HepG2 (cell line): ENCODE results near the gene MTHFD1. TPM values are rescaled to one million over a fixed set of nuclear protein-coding genes. Genes with fewer than 3 reads are reported as not detected.

Experiments used
- CBX1 ChIP-seq: IDR thresholded peaks from one replicate; pipeline ENCODE4 v1.6.1; 2016; ENCODE audit warnings: antibody characterized with exemption, low read depth
- CEBPB ChIP-seq: IDR thresholded peaks from 2 replicates; pipeline ENCODE4 v1.6.1; 2011; ENCODE audit warnings: low read depth, low read length, improper control_type of control experiment, borderline replicate concordance
- HMGA1 ChIP-seq: sonication (generic); formaldehyde crosslinking; conservative IDR thresholded peaks from 2 replicates; pipeline ENCODE4 v1.4.0; 2020; ENCODE audit warnings: missing genetic modification reagents
- JUNB ChIP-seq: sonication (generic); formaldehyde crosslinking; IDR thresholded peaks from 2 replicates; pipeline ENCODE4 v1.8.0; 2022; ENCODE audit warnings: missing genetic modification reagents, mild to moderate bottlenecking, borderline replicate concordance
- LCORL ChIP-seq, 2 experiments: fragments of 450-650 bp in 1 of 2; sonication (generic) in 1 of 2; formaldehyde crosslinking in 1 of 2; IDR thresholded peaks; 2 replicates each; pipeline versions ENCODE4 v1.5.0 to v1.6.1; 2017 to 2020; ENCODE audit warnings: antibody characterized with exemption in 1 of 2, missing genetic modification reagents in 1 of 2
- MTF2 ChIP-seq: sonication (generic); formaldehyde crosslinking; IDR thresholded peaks from 2 replicates; pipeline ENCODE4 v1.5.0; 2020; ENCODE audit warnings: missing genetic modification reagents, borderline replicate concordance
- RFX1 ChIP-seq: fragments of 450-650 bp; IDR thresholded peaks from 2 replicates; pipeline ENCODE4 v1.6.1; 2017
- ZNF136 ChIP-seq: sonication (generic); formaldehyde crosslinking; IDR thresholded peaks from 2 replicates; pipeline ENCODE4 v1.8.1; 2022; ENCODE audit warnings: low read depth, mild to moderate bottlenecking, moderate library complexity, missing genetic modification reagents
- ZNF180 ChIP-seq: sonication (generic); formaldehyde crosslinking; IDR thresholded peaks from 2 replicates; pipeline ENCODE4 v1.4.0; 2020; ENCODE audit warnings: low read depth, missing genetic modification reagents, borderline replicate concordance
- ZNF430 ChIP-seq: sonication (generic); formaldehyde crosslinking; IDR thresholded peaks from 2 replicates; pipeline ENCODE4 v1.9.0; 2021; ENCODE audit warnings: mild to moderate bottlenecking, missing genetic modification reagents
- polyA plus RNA-seq, 8 experiments: library from polyadenylated mRNA; depleted of rRNA in 3 of 8; stranded (reverse) in 7 of 8; unstranded in 1 of 8; fragments of >200 nt; fragmentation: Illumina TruSeq in 4 of 8; extraction: Trizol in 4 of 8; gene quantifications; 2 replicates each; pipeline versions ENCODE4 v1.2.1 to v1.2.3, GENCODE V29; 2011 to 2016; ENCODE audit warnings: low read depth in 4 of 8, missing spikeins in 1 of 8, mixed read lengths in 1 of 8; ENCODE audit not compliant: insufficient read depth in 1 of 8
- total RNA-seq, 5 experiments: library from RNA; depleted of rRNA; stranded (reverse); fragments of >200 nt; fragmentation: Illumina TruSeq; extraction: Trizol; gene quantifications; 2 replicates each; pipeline ENCODE4 v1.2.3, GENCODE V29; 2016; ENCODE audit warnings: low read depth in 1 of 5
- TF ChIP-seq, protein P1 (sequence below): sonication (generic); formaldehyde crosslinking; IDR thresholded peaks from 2 replicates; pipeline ENCODE4 v1.5.0; 2020; ENCODE audit warnings: mild to moderate bottlenecking, missing genetic modification reagents, borderline replicate concordance
- TF ChIP-seq, protein P2 (sequence below): sonication (generic); formaldehyde crosslinking; IDR thresholded peaks from 2 replicates; pipeline ENCODE4 v1.8.0; 2022; ENCODE audit warnings: missing genetic modification reagents, low read depth, mild to moderate bottlenecking, borderline replicate concordance
- TF ChIP-seq, protein P3 (sequence below): IDR thresholded peaks from 2 replicates; pipeline ENCODE4 v1.6.1; 2016; ENCODE audit warnings: missing compliant biosample characterization, missing genetic modification reagents, borderline replicate concordance
- TF ChIP-seq, protein P4 (sequence below): sonication (generic); formaldehyde crosslinking; IDR thresholded peaks from 2 replicates; pipeline ENCODE4 v1.4.0; 2020; ENCODE audit warnings: missing genetic modification reagents

The MTHFD1 gene
- total and polyA plus RNA-seq, 2 of the 13 experiments (the other 11 are each of a cell fraction or from before 2014, with no cell fraction given) = 31.0 to 106 TPM

DNA sequence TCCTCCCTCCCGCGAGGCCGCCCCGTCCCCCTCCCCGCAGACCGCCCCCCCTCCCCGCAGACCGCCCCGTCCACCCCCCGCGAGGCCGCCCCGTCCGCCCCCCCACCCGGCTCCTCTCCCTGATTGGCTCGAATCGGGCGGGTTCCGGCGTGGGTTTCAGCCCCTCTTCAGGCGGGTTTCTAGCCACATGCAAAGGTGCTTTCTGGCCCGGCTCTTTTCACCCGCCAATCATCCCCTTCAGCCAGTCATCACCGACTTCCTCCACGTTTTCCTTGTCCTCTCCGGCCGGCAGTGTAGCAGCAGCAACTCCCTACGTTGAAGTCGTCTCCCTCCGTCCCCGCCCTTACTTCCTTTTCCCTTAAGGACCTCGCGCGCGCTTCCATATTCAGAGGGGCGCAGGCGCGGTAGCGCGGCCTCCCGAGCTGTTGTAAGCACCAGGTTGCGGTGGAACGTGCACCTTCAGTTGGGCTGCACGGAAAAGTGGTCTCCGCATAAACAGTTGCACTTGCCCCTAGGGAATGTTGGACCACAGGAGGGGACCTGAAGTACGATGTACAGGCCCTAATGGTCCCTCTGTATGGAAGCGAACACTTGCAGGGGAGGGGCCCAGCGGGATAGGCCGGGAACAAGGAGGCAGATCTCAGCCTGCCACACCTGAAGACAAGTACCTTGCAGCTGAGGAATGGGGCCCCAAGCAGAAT is 49.4 kb upstream of the MTHFD1 start (continued):
- TF ChIP-seq, protein P1, sequence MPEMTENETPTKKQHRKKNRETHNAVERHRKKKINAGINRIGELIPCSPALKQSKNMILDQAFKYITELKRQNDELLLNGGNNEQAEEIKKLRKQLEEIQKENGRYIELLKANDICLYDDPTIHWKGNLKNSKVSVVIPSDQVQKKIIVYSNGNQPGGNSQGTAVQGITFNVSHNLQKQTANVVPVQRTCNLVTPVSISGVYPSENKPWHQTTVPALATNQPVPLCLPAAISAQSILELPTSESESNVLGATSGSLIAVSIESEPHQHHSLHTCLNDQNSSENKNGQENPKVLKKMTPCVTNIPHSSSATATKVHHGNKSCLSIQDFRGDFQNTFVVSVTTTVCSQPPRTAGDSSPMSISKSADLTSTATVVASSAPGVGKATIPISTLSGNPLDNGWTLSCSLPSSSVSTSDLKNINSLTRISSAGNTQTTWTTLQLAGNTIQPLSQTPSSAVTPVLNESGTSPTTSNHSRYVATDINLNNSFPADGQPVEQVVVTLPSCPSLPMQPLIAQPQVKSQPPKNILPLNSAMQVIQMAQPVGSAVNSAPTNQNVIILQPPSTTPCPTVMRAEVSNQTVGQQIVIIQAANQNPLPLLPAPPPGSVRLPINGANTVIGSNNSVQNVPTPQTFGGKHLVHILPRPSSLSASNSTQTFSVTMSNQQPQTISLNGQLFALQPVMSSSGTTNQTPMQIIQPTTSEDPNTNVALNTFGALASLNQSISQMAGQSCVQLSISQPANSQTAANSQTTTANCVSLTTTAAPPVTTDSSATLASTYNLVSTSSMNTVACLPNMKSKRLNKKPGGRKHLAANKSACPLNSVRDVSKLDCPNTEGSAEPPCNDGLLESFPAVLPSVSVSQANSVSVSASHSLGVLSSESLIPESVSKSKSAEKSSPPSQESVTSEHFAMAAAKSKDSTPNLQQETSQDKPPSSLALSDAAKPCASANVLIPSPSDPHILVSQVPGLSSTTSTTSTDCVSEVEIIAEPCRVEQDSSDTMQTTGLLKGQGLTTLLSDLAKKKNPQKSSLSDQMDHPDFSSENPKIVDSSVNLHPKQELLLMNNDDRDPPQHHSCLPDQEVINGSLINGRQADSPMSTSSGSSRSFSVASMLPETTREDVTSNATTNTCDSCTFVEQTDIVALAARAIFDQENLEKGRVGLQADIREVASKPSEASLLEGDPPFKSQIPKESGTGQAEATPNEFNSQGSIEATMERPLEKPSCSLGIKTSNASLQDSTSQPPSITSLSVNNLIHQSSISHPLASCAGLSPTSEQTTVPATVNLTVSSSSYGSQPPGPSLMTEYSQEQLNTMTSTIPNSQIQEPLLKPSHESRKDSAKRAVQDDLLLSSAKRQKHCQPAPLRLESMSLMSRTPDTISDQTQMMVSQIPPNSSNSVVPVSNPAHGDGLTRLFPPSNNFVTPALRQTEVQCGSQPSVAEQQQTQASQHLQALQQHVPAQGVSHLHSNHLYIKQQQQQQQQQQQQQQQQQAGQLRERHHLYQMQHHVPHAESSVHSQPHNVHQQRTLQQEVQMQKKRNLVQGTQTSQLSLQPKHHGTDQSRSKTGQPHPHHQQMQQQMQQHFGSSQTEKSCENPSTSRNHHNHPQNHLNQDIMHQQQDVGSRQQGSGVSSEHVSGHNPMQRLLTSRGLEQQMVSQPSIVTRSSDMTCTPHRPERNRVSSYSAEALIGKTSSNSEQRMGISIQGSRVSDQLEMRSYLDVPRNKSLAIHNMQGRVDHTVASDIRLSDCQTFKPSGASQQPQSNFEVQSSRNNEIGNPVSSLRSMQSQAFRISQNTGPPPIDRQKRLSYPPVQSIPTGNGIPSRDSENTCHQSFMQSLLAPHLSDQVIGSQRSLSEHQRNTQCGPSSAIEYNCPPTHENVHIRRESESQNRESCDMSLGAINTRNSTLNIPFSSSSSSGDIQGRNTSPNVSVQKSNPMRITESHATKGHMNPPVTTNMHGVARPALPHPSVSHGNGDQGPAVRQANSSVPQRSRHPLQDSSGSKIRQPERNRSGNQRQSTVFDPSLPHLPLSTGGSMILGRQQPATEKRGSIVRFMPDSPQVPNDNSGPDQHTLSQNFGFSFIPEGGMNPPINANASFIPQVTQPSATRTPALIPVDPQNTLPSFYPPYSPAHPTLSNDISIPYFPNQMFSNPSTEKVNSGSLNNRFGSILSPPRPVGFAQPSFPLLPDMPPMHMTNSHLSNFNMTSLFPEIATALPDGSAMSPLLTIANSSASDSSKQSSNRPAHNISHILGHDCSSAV (CRISPR knock-in tag) = no peak
- TF ChIP-seq CEBPB = no peak
- TF ChIP-seq ZNF136 (CRISPR knock-in tag) = no peak
- TF ChIP-seq, protein P2, sequence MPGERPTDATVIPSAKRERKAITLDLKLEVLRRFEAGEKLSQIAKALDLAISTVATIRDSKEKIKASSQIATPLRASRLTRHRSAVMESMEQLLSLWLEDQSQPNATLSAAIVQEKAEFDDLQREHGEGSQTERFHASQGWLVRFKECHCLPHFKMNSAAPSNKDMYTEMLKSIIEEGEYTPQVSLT (CRISPR knock-in tag) = no peak
- TF ChIP-seq, protein P3, sequence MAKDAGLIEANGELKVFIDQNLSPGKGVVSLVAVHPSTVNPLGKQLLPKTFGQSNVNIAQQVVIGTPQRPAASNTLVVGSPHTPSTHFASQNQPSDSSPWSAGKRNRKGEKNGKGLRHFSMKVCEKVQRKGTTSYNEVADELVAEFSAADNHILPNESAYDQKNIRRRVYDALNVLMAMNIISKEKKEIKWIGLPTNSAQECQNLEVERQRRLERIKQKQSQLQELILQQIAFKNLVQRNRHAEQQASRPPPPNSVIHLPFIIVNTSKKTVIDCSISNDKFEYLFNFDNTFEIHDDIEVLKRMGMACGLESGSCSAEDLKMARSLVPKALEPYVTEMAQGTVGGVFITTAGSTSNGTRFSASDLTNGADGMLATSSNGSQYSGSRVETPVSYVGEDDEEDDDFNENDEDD (CRISPR knock-in tag) = peak; percentile 86
- peak; percentile 53 for TF ChIP-seq CBX1
- no peak for TF ChIP-seq ZNF430
- no peak for TF ChIP-seq ZNF180 (CRISPR knock-in tag)
- TF ChIP-seq, protein P4, sequence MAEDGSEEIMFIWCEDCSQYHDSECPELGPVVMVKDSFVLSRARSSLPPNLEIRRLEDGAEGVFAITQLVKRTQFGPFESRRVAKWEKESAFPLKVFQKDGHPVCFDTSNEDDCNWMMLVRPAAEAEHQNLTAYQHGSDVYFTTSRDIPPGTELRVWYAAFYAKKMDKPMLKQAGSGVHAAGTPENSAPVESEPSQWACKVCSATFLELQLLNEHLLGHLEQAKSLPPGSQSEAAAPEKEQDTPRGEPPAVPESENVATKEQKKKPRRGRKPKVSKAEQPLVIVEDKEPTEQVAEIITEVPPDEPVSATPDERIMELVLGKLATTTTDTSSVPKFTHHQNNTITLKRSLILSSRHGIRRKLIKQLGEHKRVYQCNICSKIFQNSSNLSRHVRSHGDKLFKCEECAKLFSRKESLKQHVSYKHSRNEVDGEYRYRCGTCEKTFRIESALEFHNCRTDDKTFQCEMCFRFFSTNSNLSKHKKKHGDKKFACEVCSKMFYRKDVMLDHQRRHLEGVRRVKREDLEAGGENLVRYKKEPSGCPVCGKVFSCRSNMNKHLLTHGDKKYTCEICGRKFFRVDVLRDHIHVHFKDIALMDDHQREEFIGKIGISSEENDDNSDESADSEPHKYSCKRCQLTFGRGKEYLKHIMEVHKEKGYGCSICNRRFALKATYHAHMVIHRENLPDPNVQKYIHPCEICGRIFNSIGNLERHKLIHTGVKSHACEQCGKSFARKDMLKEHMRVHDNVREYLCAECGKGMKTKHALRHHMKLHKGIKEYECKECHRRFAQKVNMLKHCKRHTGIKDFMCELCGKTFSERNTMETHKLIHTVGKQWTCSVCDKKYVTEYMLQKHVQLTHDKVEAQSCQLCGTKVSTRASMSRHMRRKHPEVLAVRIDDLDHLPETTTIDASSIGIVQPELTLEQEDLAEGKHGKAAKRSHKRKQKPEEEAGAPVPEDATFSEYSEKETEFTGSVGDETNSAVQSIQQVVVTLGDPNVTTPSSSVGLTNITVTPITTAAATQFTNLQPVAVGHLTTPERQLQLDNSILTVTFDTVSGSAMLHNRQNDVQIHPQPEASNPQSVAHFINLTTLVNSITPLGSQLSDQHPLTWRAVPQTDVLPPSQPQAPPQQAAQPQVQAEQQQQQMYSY (CRISPR knock-in tag) = peak; percentile 77; the same call in 1 of the 2 replicates
- TF ChIP-seq JUNB (CRISPR knock-in tag) = no peak
- no peak for TF ChIP-seq LCORL (IDR thresholded peaks at IDR 0.05)
- no peak for TF ChIP-seq LCORL (CRISPR knock-in tag; IDR thresholded peaks at IDR 0.05)
- no peak for TF ChIP-seq RFX1
- no peak for TF ChIP-seq HMGA1 (CRISPR knock-in tag)
- TF ChIP-seq MTF2 (CRISPR knock-in tag) = no peak
